Naive thymus-derived CD4-positive, alpha-beta T cell (primary cell): ENCODE measurements around the gene GREB1L. TPM values are rescaled to one million over a fixed set of nuclear protein-coding genes. Genes with fewer than 3 reads are reported as not detected.

ENCODE experiments used
- ATAC-seq: fragments of 150-1000 bp; cut with Tn5 transposase; 2 replicates; pipeline ENCODE4 v1.10.0; 2021; ENCODE audit warnings: mild to moderate bottlenecking, moderate library complexity
- CTCF ChIA-PET: fragments of 350-600 bp; sonication (Branson Sonifier 250); formaldehyde crosslinking; loops from one replicate; lab custom pipeline; 2021; ENCODE audit warnings: antibody characterized with exemption; lab: Charles Lee
- POLR2A ChIA-PET: fragments of 350-600 bp; sonication (Branson Sonifier 250); formaldehyde crosslinking; loops from one replicate; lab custom pipeline; 2021; ENCODE audit warnings: antibody characterized with exemption, inconsistent platforms; lab: Charles Lee
- DNase-seq, 9 donors: peaks; one replicate each; pipeline versions ENCODE4 v3.0.0 to v3.0.0-alpha.2; 2020 to 2022; ENCODE audit warnings: mixed read lengths in 1 of 9
- H3K27ac ChIP-seq: one replicate; pipeline ENCODE4 v1.7.0; 2013; ENCODE audit warnings: mild to moderate bottlenecking, low read depth, low read length, moderate library complexity
- H3K27me3 ChIP-seq, 2 donors: one replicate each; pipeline ENCODE4 v1.7.0; 2013; ENCODE audit warnings: low read length in 2 of 2, mild to moderate bottlenecking in 2 of 2, moderate library complexity in 2 of 2; ENCODE audit not compliant: control insufficient read depth in 2 of 2, insufficient read depth in 2 of 2
- H3K36me3 ChIP-seq, 3 experiments: 1 replicate in 2 of 3; 2 replicates in 1 of 3; pipeline ENCODE4 v1.7.0; 2013; ENCODE audit warnings: low read length in 3 of 3, mild to moderate bottlenecking in 3 of 3, moderate library complexity in 1 of 3; ENCODE audit not compliant: insufficient read depth in 3 of 3, control insufficient read depth in 2 of 3
- H3K4me1 ChIP-seq, 2 donors: one replicate each; pipeline ENCODE4 v1.7.0; 2013; ENCODE audit warnings: low read length in 2 of 2, mild to moderate bottlenecking in 2 of 2, moderate library complexity in 1 of 2; ENCODE audit not compliant: control insufficient read depth in 2 of 2, insufficient read depth in 2 of 2
- H3K4me3 ChIP-seq: 2 replicates; pipeline ENCODE4 v1.7.0; 2013; ENCODE audit warnings: mild to moderate bottlenecking, low read length
- H3K9me3 ChIP-seq, 3 experiments: 1 replicate in 2 of 3; 2 replicates in 1 of 3; pipeline ENCODE4 v1.7.0; 2013; ENCODE audit warnings: low read length in 3 of 3; ENCODE audit not compliant: control insufficient read depth in 2 of 3
- H3K27ac Mint-ChIP-seq, 9 donors: one replicate each; pipeline ENCODE4 v1.8.0; 2020 to 2022; ENCODE audit warnings: mixed read lengths in 9 of 9, mild to moderate bottlenecking in 8 of 9, moderate library complexity in 5 of 9, inconsistent platforms in 2 of 9
- H3K27me3 Mint-ChIP-seq, 5 donors: one replicate each; pipeline ENCODE4 v1.8.0; 2021 to 2022; ENCODE audit warnings: mixed read lengths in 5 of 5, mild to moderate bottlenecking in 1 of 5
- H3K36me3 Mint-ChIP-seq, 5 donors: one replicate each; pipeline ENCODE4 v1.8.0; 2020 to 2022; ENCODE audit warnings: mixed read lengths in 5 of 5, mild to moderate bottlenecking in 3 of 5, inconsistent platforms in 1 of 5
- H3K4me1 Mint-ChIP-seq, 7 donors: one replicate each; pipeline ENCODE4 v1.8.0; 2020 to 2022; ENCODE audit warnings: mixed read lengths in 7 of 7, mild to moderate bottlenecking in 3 of 7, inconsistent platforms in 1 of 7
- H3K4me3 Mint-ChIP-seq, 10 donors: one replicate each; pipeline ENCODE4 v1.8.0; 2020 to 2022; ENCODE audit warnings: mild to moderate bottlenecking in 10 of 10, mixed read lengths in 10 of 10, moderate library complexity in 6 of 10, inconsistent platforms in 2 of 10
- H3K9me3 Mint-ChIP-seq, 11 donors: one replicate each; pipeline ENCODE4 v1.8.0; 2020 to 2022; ENCODE audit warnings: mixed read lengths in 11 of 11, mild to moderate bottlenecking in 4 of 11, inconsistent platforms in 1 of 11, moderate library complexity in 1 of 11
- intact Hi-C, 2 donors: fragments of 100-400 bp; cut with micrococcal nuclease; formaldehyde crosslinking; loops; one replicate each; pipeline ENCODE4 v1.15.1; 2023
- polyA plus RNA-seq, 2 donors: library from polyadenylated mRNA; unstranded; fragments of 300-500 nt; fragmentation: Illumina TruSeq; gene quantifications; one replicate each; pipeline ENCODE4 v1.2.3, GENCODE V29; 2021
- total RNA-seq, 6 experiments: library from RNA in 5 of 6; stranded (reverse) in 5 of 6; gene quantifications; 1 replicate in 5 of 6; 2 replicates in 1 of 6; pipeline ENCODE4 v1.2.3 and lab custom pipeline; 2021 to 2026

The GREB1L gene
- total and polyA plus RNA-seq, 7 experiments from 2014 or later: 0.09 to 0.11 TPM; not detected in 5

GRCh38 chr18:21284540-21284939, 42.5 kb downstream of the GREB1L start:
- H3K9me3 Mint-ChIP-seq: peaks cover 0 to 2% (median 0%) of the 10 kb centered on the region in 11 donors
- CTCF ChIA-PET: no interaction called here
- intact Hi-C loops: no loop called here

GRCh38 chr18:21289827-21290226, 47.8 kb downstream of the GREB1L start:
- ChIA-PET POLR2A (no interaction called here), CTCF (no interaction called here)
- H3K4me1 Mint-ChIP-seq: no peaks in the 10 kb centered on the region
- Histone ChIP-seq H3K9me3 (no peaks in the 10 kb centered on the region), H3K4me1 (no peaks in the 10 kb centered on the region), H3K27me3 (no peaks in the 10 kb centered on the region), H3K36me3 (no peaks in the 10 kb centered on the region), H3K4me3 (no peak overlapping the region), H3K27ac (no peak overlapping the region)
- peaks cover 5 to 25% (median 21%) of the 10 kb centered on the region in 5 donors for H3K27me3 Mint-ChIP-seq
- DNase-seq (no peak), ATAC-seq (no peak)
- H3K9me3 Mint-ChIP-seq: peaks cover 0 to 7% (median 0%) of the 10 kb centered on the region in 11 donors
- no peaks in the 10 kb centered on the region for H3K36me3 Mint-ChIP-seq
- intact Hi-C loops: no loop called here
- H3K27ac Mint-ChIP-seq: no peak overlapping the region
- no peak overlapping the region for H3K4me3 Mint-ChIP-seq

More at GRCh38 chr18:21284540-21284939, 42.5 kb downstream of the GREB1L start:
- H3K36me3 ChIP-seq: no peaks in the 10 kb centered on the region
- H3K27ac ChIP-seq: no peak overlapping the region
- H3K9me3 ChIP-seq: no peaks in the 10 kb centered on the region
- H3K4me1 ChIP-seq: no peaks in the 10 kb centered on the region
- Mint-ChIP-seq H3K4me1 (no peaks in the 10 kb centered on the region), H3K4me3 (no peak overlapping the region), H3K36me3 (no peaks in the 10 kb centered on the region), H3K27me3 (peaks cover 10 to 18% (median 13%) of the 10 kb centered on the region in 5 donors), H3K27ac (no peak overlapping the region)
- POLR2A ChIA-PET: no interaction called here
- no peaks in the 10 kb centered on the region for H3K27me3 ChIP-seq
- ATAC-seq (no peak), DNase-seq (no peak)
- no peak overlapping the region for H3K4me3 ChIP-seq

GRCh38 chr18:21291106-21291505, 49.1 kb downstream of the GREB1L start:
- DNase-seq (no peak), ATAC-seq (no peak)
- peaks cover 5 to 30% (median 19%) of the 10 kb centered on the region in 5 donors for H3K27me3 Mint-ChIP-seq
- no peaks in the 10 kb centered on the region for H3K4me1 Mint-ChIP-seq
- Histone ChIP-seq H3K4me3 (no peak overlapping the region), H3K4me1 (no peaks in the 10 kb centered on the region), H3K9me3 (no peaks in the 10 kb centered on the region), H3K36me3 (no peaks in the 10 kb centered on the region), H3K27me3 (no peaks in the 10 kb centered on the region), H3K27ac (no peak overlapping the region)
- peaks cover 0 to 7% (median 0%) of the 10 kb centered on the region in 11 donors for H3K9me3 Mint-ChIP-seq
- intact Hi-C loops: no loop called here
- no peak overlapping the region for H3K4me3 Mint-ChIP-seq
- CTCF ChIA-PET: no interaction called here
- H3K36me3 Mint-ChIP-seq: peaks cover 0 to 3% (median 0%) of the 10 kb centered on the region in 5 donors
- H3K27ac Mint-ChIP-seq: no peak overlapping the region
- POLR2A ChIA-PET: no interaction called here

- H3K4me1 ChIP-seq: no peaks in the 10 kb centered on the region
- H3K27ac ChIP-seq: no peak overlapping the region
- Mint-ChIP-seq H3K27ac (no peak overlapping the region), H3K36me3 (peaks cover 0 to 3% (median 0%) of the 10 kb centered on the region in 5 donors), H3K27me3 (peaks cover 0 to 38% (median 16%) of the 10 kb centered on the region in 5 donors), H3K4me1 (no peaks in the 10 kb centered on the region), H3K9me3 (peaks cover 0 to 7% (median 2%) of the 10 kb centered on the region in 11 donors), H3K4me3 (no peak overlapping the region)
- ChIA-PET CTCF (no interaction called here), POLR2A (no interaction called here)
- DNase-seq (no peak), ATAC-seq (no peak)
- H3K36me3 ChIP-seq: no peaks in the 10 kb centered on the region
- H3K27me3 ChIP-seq: no peaks in the 10 kb centered on the region
- no peak overlapping the region for H3K4me3 ChIP-seq
- intact Hi-C loops: no loop called here
- no peaks in the 10 kb centered on the region for H3K9me3 ChIP-seq
Measured at GRCh38 chr18:21293479-21293878, 51.4 kb downstream of the GREB1L start.

- Histone ChIP-seq H3K9me3 (no peaks in the 10 kb centered on the region), H3K4me1 (no peaks in the 10 kb centered on the region), H3K4me3 (no peak overlapping the region), H3K27ac (no peak overlapping the region), H3K36me3 (no peaks in the 10 kb centered on the region), H3K27me3 (no peaks in the 10 kb centered on the region)
- ATAC-seq (no peak), DNase-seq (no peak)
- Mint-ChIP-seq H3K36me3 (peaks cover 0 to 3% (median 0%) of the 10 kb centered on the region in 5 donors), H3K4me1 (no peaks in the 10 kb centered on the region), H3K9me3 (peaks cover 0 to 8% (median under 1%) of the 10 kb centered on the region in 11 donors), H3K4me3 (no peak overlapping the region), H3K27me3 (peaks cover 0 to 38% (median 20%) of the 10 kb centered on the region in 5 donors), H3K27ac (no peak overlapping the region)
- ChIA-PET CTCF (no interaction called here), POLR2A (no interaction called here)
- intact Hi-C loops: no loop called here
Measured at GRCh38 chr18:21295101-21295500, 53.1 kb downstream of the GREB1L start.

GRCh38 chr18:21296045-21296444, 54.0 kb downstream of the GREB1L start:
- ATAC-seq: no peak
- H3K27ac ChIP-seq: no peak overlapping the region
- no peak overlapping the region for H3K4me3 Mint-ChIP-seq

GRCh38 chr18:21298351-21298750, 56.3 kb downstream of the GREB1L start:
- peaks cover 0 to 3% (median 0%) of the 10 kb centered on the region in 5 donors for H3K36me3 Mint-ChIP-seq
- H3K36me3 ChIP-seq: no peaks in the 10 kb centered on the region
- peaks cover 0 to 1% (median 0%) of the 10 kb centered on the region in 7 donors for H3K4me1 Mint-ChIP-seq
- H3K27ac ChIP-seq: no peak overlapping the region
- peaks cover 0 to 4% (median 0%) of the 10 kb centered on the region in 11 donors for H3K9me3 Mint-ChIP-seq
- H3K27me3 Mint-ChIP-seq: peaks cover 0 to 34% (median 11%) of the 10 kb centered on the region in 5 donors
- H3K27me3 ChIP-seq: no peaks in the 10 kb centered on the region
- H3K4me3 ChIP-seq: no peak overlapping the region
- intact Hi-C loops: no loop called here
- ATAC-seq (no peak), DNase-seq (no peak)
- H3K4me3 Mint-ChIP-seq: no peak overlapping the region
- no peaks in the 10 kb centered on the region for H3K4me1 ChIP-seq
- H3K27ac Mint-ChIP-seq: no peak overlapping the region
- ChIA-PET CTCF (no interaction called here), POLR2A (no interaction called here)
- no peaks in the 10 kb centered on the region for H3K9me3 ChIP-seq

More at GRCh38 chr18:21296045-21296444, 54.0 kb downstream of the GREB1L start:
- intact Hi-C loops: no loop called here
- DNase-seq: no peak
- Histone ChIP-seq H3K36me3 (no peaks in the 10 kb centered on the region), H3K4me3 (no peak overlapping the region), H3K4me1 (no peaks in the 10 kb centered on the region), H3K9me3 (no peaks in the 10 kb centered on the region), H3K27me3 (no peaks in the 10 kb centered on the region)
- peaks cover 0 to 3% (median 0%) of the 10 kb centered on the region in 5 donors for H3K36me3 Mint-ChIP-seq
- CTCF ChIA-PET: no interaction called here
- H3K9me3 Mint-ChIP-seq: peaks cover 0 to 7% (median 0%) of the 10 kb centered on the region in 11 donors
- H3K4me1 Mint-ChIP-seq: peaks cover 0 to 1% (median 0%) of the 10 kb centered on the region in 7 donors
- no peak overlapping the region for H3K27ac Mint-ChIP-seq
- POLR2A ChIA-PET: no interaction called here
- peaks cover 0 to 40% (median 17%) of the 10 kb centered on the region in 5 donors for H3K27me3 Mint-ChIP-seq
